HG03565 (cell line): ENCODE data around the gene ANKRD13D.

Experiments used
- ATAC-seq: cut with Tn5 transposase; IDR thresholded peaks from one replicate; pipeline ENCODE4 v1.9.1; 2021; ENCODE audit warnings: mild to moderate bottlenecking, moderate library complexity; ENCODE audit not compliant: unreplicated experiment

Gene ANKRD13D

DNA sequence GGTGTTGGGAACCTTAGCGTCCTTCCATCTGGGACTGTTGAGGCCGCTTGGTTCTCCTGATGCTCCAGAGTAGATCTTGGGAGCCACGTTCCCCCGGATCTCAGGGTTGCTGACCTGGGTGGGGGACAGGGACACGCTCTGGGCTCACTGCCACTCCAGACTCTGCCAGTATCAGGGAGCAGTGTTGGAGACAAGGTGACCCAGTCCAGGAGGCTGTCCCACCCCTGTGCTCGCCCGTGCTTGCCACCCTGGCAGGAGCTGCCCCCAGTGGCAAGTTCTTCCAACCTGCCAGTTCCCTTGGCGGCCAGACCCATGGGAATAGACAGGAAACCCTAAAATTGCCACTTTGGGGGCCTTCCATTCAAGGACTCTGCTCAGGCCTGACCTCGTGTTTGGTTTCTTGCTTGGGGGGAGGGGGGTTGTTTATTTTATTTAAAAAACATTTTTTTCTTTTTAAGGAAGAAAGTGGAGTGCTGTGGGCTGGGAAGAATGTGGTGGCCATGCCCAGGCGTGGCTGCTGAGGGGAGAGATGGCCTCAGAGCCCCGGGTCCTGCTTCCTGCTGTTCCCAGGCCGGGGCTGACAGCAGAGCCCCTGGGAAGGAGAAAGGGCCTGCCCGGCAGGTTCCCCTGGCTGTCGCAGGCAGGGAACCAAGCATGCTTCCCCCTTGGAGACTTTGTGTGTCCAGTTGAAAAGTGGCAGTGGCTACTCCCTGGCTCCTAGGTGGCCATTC is 15.7 kb upstream of the ANKRD13D start:
- ATAC-seq, result no peak

DNA sequence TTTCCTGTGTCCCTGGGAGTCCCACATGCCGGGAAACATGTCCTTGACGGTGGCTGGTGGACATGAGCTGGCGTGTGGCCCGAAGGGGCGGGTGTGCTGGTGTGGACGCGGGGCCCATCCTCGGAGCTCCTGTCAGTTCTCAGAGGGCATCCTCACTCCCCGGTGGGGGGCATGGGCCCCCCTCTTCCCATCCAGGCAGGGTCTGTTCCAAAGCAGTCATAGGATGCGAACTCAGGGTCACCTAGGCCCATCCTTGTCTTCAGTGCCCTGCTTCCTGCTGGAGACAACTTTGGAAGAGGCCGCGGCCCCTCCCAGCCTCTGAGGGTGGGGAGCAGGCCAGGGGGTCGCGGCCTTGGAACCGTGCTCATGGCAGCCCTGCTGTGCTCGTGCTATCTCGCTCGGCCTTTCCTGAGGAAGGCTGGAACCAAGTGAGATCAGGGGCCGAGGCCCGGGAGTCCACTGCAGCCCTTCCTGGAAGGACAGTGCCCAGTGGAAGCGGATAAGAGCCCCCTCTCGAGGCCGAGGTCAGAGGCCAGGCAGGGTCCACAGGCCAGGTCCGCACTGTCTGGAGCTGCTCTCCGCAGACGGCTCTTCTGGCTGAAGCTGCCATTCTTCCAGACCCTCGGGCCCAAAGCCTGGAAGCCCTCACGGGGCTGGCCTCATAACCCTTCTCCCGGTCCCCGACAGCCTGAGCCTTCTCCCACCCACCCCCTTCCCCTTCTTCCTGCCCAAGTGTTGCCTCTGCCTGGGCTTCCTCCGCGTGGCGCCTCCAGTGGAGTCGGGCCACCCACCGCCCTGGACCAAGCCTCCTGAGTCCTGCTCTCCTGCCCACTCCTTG is 14.1 kb upstream of the ANKRD13D start:
- no peak for ATAC-seq

DNA sequence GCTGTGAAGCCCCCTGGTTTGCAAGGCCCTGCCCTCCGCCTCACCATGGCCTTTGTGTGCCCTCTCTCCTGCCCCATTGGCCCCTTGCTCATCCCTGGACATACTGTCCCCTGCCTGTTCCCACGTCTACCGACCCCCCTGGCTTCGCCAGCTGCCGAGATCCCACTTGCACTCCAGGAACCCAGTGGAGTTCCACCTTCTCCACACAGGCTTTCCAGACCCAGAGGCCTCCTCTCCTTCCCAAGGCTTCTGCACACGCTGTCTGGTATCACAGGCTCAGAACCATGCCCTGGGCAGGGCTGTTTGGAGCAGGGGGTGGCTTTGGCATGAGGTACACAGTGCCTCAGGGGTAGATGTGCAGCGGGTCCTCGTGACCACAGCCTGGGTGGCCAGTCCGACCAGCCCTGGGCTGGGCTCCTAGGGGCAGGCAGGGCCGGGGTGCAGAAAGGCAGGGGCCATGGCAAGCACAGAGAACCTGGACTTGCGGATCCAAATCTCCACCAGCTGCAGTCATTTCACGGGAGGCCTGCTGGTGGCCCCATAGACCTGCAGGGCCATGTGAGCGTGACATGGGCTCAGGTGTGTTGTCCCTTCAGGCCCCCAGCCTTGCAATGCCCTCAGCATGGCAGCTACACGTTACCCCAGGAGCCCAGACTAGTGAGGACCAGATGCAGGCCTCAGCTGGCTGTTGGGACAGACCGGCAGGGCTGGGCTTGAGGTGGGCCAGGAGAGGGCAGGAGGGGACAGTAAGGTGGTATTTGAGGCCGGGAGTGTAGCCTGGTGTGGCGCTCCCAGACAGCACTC is 13.3 kb upstream of the ANKRD13D start:
- no peak for ATAC-seq

DNA sequence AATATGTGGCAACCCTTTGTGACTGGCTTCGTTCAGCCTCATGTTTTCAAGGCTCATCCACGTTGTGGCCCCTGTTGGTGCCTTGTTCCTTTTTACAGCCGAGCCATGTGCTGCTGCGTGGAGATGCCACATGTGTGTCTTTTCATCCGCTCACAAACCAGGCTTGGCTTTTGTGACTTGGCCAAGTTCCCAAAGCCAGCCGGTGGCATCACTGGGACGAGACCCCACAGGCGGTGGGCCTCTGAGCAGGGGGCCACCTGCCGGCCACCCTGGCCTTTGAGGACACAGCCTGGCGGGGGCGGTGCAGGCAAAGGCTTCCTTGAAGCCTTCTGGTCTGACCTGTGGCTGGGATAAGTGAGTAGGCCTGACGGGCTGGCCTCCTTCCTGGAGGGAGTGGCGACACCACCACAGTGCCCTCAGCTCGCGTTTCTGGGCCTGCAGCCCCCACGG is 12.3 kb upstream of the ANKRD13D start:
- no peak for ATAC-seq

DNA sequence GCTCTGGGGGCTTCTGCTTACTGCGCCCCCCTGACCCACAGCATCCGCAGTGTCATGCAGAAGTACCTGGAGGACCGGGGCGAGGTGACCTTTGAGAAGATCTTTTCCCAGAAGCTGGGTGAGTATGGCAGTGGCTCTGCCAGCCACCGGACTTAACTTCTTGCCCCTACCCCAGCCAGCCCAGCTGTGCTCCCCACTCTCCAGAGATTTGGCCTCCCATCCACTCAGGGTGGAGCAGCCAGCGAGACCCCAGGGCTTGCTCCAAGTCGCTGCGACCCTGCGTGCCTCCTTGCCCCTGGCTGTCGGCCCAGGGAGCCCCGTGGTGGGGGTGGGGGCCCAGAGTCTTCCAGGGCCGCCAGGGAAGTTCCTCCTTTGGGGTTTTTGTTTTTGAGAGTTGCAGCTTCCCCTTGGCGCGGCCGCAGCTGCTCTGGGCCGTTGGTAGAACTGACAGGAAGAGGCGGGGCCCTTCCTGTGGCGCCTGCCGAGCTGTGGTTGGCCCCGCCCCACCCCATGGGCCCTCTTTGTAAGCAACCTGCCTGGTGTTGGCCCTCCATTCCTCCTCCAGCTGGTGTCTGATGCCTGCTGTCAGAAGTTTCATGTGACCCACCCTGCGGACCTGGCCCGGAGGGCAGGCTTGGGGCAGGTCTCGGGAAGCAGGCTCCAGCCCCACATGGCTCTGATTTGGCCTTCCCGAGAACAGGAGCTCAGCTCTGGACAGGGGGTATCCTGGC is 11.7 kb upstream of the ANKRD13D start:
- ATAC-seq, result peak; percentile 65

DNA sequence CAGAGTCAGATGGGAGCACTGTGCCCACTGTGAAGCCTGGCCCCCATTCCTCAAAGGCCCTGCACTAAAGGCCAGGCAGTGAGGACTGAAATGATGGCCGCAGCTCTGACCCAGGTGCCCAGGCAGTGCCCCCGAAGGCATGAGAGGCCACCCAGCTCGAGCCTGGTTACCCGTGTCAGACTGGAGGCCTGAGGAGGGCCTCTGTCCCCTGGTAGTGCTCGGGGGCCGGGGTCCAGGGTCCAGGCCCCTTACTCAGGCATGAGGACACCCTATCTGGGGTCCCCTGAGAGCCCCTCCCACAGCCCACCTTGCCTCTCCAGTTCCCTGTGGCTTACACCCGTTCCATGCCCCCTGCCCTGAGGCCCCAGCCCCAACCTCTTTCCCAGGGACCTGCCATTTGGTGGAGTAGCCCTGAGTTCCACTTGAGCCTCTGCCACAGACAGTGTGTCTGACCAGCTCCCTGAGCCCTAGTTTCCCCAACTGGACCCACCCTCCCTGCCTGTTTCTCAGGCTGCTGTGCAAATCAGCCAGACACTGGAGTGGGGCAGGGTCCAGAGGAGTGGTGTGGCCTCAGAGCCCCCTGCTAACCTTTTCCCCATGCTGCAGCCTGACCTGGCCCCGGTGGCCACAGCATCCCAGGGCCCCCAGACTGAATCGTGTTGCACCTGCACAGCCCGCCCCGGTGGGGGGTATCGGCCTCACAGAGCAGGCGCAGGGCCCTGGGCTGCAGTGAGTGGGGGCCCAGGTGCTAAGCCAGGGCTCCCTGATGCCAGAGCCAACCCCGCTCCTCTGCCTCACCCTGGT is 10.8 kb upstream of the ANKRD13D start:
- ATAC-seq, result no peak

DNA sequence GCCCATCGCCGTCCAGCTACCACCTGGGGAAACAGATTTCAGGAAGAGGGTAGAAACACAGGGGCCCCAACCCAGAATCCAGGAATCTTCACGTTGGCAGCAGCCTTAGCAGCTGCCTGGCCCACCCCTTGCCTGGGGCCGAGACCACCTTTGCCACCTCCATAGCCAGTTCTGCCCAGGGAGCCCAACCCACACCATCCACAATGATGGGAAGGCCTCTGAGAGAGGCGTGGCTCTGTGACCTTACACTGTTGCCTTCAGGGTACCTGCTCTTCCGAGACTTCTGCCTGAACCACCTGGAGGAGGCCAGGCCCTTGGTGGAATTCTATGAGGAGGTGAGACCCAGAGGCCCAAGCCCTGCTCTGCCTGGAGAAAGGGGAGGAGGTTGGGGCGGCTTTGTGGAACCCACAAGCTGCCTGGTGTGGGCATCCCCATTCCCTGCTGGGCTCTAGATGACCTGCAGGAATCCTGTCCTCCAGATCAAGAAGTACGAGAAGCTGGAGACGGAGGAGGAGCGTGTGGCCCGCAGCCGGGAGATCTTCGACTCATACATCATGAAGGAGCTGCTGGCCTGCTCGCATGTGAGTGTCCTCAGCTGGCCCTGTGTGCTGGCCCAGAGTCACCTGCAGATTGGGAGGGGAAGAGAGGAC is 10.0 kb upstream of the ANKRD13D start:
- ATAC-seq, result no peak

DNA sequence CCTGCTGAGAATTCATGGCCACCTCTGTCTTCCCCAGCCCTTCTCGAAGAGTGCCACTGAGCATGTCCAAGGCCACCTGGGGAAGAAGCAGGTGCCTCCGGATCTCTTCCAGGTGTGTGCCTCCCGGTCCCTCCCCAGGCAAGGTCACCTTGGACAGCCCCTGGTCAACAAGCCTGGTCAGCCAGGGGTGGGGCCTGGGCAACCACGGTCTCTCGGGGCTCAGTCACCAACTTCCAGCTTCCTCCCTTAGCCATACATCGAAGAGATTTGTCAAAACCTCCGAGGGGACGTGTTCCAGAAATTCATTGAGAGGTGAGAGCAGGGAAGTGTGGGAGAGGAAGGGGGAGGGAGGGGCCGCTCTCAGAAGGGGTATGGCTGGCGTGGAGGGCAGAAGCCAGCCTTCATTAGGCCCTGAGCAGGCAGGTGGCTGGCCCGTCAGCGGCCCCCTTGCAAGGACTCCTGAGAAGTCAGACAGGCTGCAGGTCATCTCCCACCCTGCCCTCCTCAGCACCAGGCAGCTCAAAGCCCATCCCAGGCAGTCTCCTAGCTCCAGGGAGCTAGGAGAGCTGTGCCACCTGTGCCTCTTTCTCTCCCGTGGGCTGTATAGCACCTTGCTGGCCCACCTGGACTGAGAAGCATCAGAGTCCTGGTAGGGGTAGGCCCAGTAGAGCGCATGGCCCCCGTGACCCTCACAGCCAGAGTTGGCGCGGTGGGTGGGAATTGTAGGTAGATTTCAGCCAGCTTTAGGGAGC is 9.3 kb upstream of the ANKRD13D start:
- ATAC-seq, result no peak

DNA sequence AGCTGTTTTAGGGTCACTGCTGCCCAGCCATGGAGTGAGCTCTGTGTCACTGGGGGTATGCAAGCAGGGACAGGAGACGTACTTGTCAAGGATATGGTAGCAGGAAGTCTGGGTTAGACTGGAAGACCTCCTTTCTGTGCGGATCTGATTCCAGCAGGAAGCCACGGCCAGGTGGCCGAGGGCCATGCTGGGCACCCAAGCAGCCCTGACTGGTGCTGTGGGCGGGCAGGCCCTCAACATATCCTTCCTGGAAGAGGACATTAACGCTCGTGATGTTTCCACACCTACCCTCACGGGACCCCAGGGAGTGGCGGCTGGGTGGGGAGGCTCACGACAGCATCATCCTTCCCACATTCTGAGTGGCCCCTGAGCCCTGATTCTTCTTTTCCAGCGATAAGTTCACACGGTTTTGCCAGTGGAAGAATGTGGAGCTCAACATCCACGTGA is 8.7 kb upstream of the ANKRD13D start:
- no peak for ATAC-seq

DNA sequence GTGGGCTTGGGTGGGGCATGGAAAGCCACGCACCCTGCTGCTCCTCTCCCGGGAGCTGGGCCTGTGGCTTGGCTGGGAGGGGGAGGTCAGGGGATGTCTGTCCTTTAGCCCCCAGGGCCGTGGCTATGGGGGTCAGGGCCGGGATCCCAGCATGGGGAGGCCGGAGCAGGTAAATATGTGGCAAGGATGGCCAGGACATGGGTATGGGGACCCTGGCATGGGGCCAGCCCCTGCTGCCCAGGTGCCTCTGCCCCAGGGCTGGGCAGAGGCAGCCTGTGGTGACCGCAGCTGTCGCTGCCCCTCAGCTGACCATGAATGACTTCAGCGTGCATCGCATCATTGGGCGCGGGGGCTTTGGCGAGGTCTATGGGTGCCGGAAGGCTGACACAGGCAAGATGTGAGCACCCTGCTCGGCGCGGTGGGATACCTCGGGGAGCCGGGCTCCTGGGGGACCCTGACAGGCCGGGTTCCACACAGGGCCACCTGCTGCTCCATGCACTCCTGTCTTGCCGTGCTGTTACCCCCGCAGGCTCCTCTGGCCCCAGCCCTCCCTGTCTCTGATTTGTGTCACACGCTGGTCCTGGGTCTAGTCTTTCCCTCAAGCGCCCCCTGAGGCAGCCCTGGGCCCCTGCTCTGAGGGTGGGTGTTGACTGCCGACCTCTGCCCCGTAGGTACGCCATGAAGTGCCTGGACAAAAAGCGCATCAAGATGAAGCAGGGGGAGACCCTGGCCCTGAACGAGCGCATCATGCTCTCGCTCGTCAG is 8.1 kb upstream of the ANKRD13D start:
- ATAC-seq, result no peak

DNA sequence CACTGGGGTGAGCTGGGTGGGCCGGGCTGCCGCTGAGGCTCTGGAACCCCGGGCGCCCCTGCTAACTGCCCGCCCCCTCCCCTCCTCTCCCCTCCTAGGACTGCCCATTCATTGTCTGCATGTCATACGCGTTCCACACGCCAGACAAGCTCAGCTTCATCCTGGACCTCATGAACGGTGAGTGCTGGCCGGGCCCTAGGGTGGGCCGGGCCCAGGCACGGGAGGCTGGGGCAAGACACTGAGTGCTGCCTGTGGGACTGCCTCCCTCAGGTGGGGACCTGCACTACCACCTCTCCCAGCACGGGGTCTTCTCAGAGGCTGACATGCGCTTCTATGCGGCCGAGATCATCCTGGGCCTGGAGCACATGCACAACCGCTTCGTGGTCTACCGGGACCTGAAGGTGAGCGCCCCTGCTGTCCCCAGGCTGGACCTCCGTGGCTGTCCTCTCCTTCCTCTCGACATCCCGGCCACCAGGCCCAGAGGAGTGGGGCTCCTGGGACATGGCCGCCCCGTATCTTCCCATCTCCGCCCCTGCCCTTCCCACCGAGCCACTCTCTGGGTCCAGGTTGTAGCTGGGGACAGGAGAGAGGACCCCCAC is 7.5 kb upstream of the ANKRD13D start:
- no peak for ATAC-seq

DNA sequence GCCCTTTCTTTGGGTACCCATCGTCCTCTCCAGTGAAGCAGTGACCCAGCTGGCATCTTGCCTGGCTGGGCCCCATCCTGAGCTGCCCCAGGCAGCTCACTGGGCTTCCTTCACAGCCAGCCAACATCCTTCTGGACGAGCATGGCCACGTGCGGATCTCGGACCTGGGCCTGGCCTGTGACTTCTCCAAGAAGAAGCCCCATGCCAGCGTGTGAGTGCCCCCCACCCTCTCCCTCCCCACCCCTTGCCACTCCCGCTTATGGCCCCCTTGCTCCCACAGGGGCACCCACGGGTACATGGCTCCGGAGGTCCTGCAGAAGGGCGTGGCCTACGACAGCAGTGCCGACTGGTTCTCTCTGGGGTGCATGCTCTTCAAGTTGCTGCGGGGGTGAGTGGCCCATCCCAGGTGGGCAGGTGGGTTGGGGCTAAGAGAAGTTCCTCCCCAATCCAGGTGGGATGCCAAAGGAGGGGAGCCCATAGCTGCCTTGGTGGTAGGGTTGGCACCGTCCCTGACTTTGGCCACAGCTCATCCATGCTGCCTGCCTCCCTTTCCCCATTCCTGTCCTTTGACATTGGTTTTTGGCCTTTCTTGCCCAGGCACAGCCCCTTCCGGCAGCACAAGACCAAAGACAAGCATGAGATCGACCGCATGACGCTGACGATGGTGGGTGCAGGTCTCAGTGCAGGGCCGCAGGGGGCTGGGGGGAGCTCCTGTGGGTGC is 6.8 kb upstream of the ANKRD13D start:
- ATAC-seq, result no peak

DNA sequence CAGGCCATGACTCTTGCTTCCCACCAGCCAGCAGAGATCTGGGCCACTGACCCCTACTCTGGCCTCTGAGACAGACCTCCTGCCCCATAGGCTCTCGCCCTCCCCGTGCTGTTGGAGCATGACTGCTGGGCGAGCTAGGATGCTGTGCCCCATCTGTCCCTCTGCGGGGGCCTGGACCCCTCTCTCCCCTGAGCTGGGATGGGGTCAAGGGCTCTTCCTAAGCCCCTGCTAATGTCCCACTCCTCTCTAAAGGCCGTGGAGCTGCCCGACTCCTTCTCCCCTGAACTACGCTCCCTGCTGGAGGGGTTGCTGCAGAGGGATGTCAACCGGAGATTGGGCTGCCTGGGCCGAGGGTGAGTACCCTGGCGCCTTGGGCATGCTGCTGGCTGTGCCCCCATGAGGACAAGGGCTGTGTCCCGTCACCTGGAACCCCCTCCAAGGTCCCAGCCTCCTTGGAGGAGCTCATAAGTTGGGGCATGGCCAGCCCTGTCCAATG is 6.2 kb upstream of the ANKRD13D start:
- ATAC-seq, result no peak

DNA sequence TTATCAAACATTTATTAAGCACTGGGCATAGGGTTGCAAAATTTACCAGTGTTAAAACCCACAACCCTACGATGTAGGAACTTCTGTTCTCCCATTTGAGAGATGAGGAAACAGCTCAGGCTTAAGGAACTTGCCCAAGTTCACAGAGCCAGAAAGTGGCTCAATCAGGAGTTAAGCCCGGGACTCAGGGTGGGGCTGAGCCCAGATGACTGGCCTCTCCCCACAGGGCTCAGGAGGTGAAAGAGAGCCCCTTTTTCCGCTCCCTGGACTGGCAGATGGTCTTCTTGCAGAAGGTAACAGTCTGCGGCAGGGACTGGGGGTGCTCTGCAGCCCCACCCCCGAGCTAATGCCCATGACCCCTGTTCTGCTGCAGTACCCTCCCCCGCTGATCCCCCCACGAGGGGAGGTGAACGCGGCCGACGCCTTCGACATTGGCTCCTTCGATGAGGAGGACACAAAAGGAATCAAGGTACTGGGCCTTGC is 5.6 kb upstream of the ANKRD13D start:
- ATAC-seq, result no peak

DNA sequence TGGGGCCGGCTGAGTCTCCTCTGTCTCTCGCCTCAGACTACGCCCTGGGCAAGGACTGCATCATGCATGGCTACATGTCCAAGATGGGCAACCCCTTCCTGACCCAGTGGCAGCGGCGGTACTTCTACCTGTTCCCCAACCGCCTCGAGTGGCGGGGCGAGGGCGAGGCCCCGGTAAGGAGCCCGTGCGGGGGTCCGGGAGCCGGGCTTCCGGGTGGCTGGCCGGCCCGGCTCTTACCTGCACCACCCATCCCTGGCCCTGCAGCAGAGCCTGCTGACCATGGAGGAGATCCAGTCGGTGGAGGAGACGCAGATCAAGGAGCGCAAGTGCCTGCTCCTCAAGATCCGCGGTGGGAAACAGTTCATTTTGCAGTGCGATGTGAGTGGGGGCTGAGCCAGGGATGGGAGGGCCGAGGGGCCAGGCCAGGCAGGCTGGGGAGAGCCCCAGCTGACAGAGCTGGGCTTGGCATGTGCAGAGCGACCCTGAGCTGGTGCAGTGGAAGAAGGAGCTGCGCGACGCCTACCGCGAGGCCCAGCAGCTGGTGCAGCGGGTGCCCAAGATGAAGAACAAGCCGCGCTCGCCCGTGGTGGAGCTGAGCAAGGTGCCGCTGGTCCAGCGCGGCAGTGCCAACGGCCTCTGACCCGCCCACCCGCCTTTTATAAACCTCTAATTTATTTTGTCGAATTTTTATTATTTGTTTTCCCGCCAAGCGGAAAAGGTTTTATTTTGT is 4.1 kb upstream of the ANKRD13D start:
- no peak for ATAC-seq
